Karpas-422 (cell line): ENCODE measurements around the gene MRPL2. TPM values are rescaled to one million over a fixed set of nuclear protein-coding genes. Genes with fewer than 3 reads are reported as not detected.

Experiments used
- DNase-seq: peaks from one replicate; pipeline ENCODE4 v3.0.0-alpha.2; 2015
- H2AFZ ChIP-seq: fragments of 200-600 bp; sonication (generic); 2 replicates; pipeline ENCODE4 v1.6.1; 2014; ENCODE audit warnings: antibody characterized with exemption, low read length, mixed read lengths
- H3K27ac ChIP-seq: fragments of 200-600 bp; sonication (generic); 2 replicates; pipeline ENCODE4 v1.5.1; 2014; ENCODE audit warnings: mild to moderate bottlenecking, low read length, moderate library complexity
- H3K27me3 ChIP-seq: fragments of 200-600 bp; sonication (generic); 2 replicates; pipeline ENCODE4 v1.6.1; 2014; ENCODE audit warnings: low read length, mixed read lengths
- H3K36me3 ChIP-seq: fragments of 200-600 bp; sonication (generic); 2 replicates; pipeline ENCODE4 v1.6.1; 2014; ENCODE audit warnings: low read length, mixed read lengths; ENCODE audit not compliant: insufficient read depth
- H3K4me1 ChIP-seq: fragments of 200-600 bp; sonication (generic); 2 replicates; pipeline ENCODE4 v1.6.1; 2014; ENCODE audit warnings: mild to moderate bottlenecking, low read length, mixed read lengths
- H3K4me2 ChIP-seq: fragments of 200-600 bp; sonication (generic); 2 replicates; pipeline ENCODE4 v1.6.1; 2014; ENCODE audit warnings: low read length, low read depth, mild to moderate bottlenecking; ENCODE audit not compliant: poor library complexity, severe bottlenecking
- H3K4me3 ChIP-seq: fragments of 200-600 bp; sonication (generic); 2 replicates; pipeline ENCODE4 v1.5.1; 2014; ENCODE audit warnings: mild to moderate bottlenecking, antibody characterized with exemption, low read length, mixed read lengths
- H3K79me2 ChIP-seq: fragments of 200-600 bp; sonication (generic); 2 replicates; pipeline ENCODE4 v1.6.1; 2014; ENCODE audit warnings: mild to moderate bottlenecking, low read length, mixed read lengths
- H3K9ac ChIP-seq: fragments of 200-600 bp; sonication (generic); 2 replicates; pipeline ENCODE4 v1.6.0; 2014; ENCODE audit warnings: low read length
- H3K9me2 ChIP-seq: fragments of 200-600 bp; sonication (generic), shearing (Covaris generic); replicated peaks from 2 replicates; pipeline ENCODE4 v1.6.0; 2014; ENCODE audit warnings: mild to moderate bottlenecking, low read length, moderate library complexity; ENCODE audit not compliant: insufficient read depth
- H3K9me3 ChIP-seq: fragments of 300-700, 200-600 bp; sonication (generic); 2 replicates; pipeline ENCODE4 v1.6.1; 2014; ENCODE audit warnings: low read length, mixed read lengths
- H4K20me1 ChIP-seq: fragments of 200-600 bp; sonication (generic); 2 replicates; pipeline ENCODE4 v1.6.1; 2014; ENCODE audit warnings: mild to moderate bottlenecking, antibody characterized with exemption, low read length, low read depth; ENCODE audit not compliant: insufficient read depth
- total RNA-seq: library from RNA; depleted of rRNA; stranded (reverse); fragments of >200 nt; shearing (Covaris generic); gene quantifications from 2 replicates; pipeline ENCODE4 v1.2.3, GENCODE V29; 2014; ENCODE audit warnings: low replicate concordance

The MRPL2 gene
- total RNA-seq, 1 experiment from 2014 or later, result 21.3 TPM

- Histone ChIP-seq H3K9me2 (no peaks in the 10 kb centered on the region), H3K79me2 (no peaks in the 10 kb centered on the region), H3K4me1 (peaks cover 13% of the 10 kb centered on the region), H4K20me1 (0 out of 2 replicates have a peak, but pooled peaks cover 4% of the 10 kb centered on the region), H2AFZ (no peak overlapping the region), H3K27me3 (no peaks in the 10 kb centered on the region), H3K36me3 (no peaks in the 10 kb centered on the region; the same call in 1 of the 2 replicates), H3K4me3 (peak overlapping the region; percentile 74), H3K4me2 (peak overlapping the region; percentile 91), H3K9me3 (no peaks in the 10 kb centered on the region), H3K27ac (no peak overlapping the region), H3K9ac (peak overlapping the region; percentile 75; the same call in 1 of the 2 replicates)
- DNase-seq, result no peak
Measured at GRCh38 chr6:43077333-43077809, 18.1 kb upstream of the MRPL2 start.

- Histone ChIP-seq H3K9me2 (no peaks in the 10 kb centered on the region), H3K4me3 (peak overlapping the region; percentile 74)
Measured at GRCh38 chr6:43076464-43077332, 17.5 kb upstream of the MRPL2 start.

GRCh38 chr6:43075670-43076463 is 16.6 kb upstream of the MRPL2 start, which contains the start of gene PTK7:
PTK7 (plus strand) TSS chr6:43076314; CDS start chr6:43076489, 175 bp downstream.
- Histone ChIP-seq H3K9ac (peak within 1 kb of the TSS; percentile 75), H3K4me3 (peak within 1 kb of the TSS; percentile 74), H3K27ac (no peak within 1 kb of the TSS)

More at GRCh38 chr6:43076464-43077332, 17.5 kb upstream of the MRPL2 start:
- Histone ChIP-seq H3K79me2 (no peaks in the 10 kb centered on the region), H3K9ac (peak overlapping the region; percentile 75), H3K27ac (no peak overlapping the region), H3K36me3 (no peaks in the 10 kb centered on the region; the same call in 1 of the 2 replicates), H3K4me2 (peak overlapping the region; percentile 91), H3K9me3 (no peaks in the 10 kb centered on the region), H3K27me3 (no peaks in the 10 kb centered on the region), H2AFZ (peak overlapping the region; percentile 62; the same call in 1 of the 2 replicates), H4K20me1 (0 out of 2 replicates have a peak, but pooled peaks cover 4% of the 10 kb centered on the region), H3K4me1 (peaks cover 13% of the 10 kb centered on the region)
- DNase-seq, result no peak

GRCh38 chr6:43074847-43075669 is 15.8 kb upstream of the MRPL2 start:
- Histone ChIP-seq H3K4me3 (no peak overlapping the region), H3K9me2 (no peaks in the 10 kb centered on the region), H3K9me3 (no peaks in the 10 kb centered on the region), H2AFZ (no peak overlapping the region), H3K27me3 (no peaks in the 10 kb centered on the region), H3K4me2 (peak overlapping the region; percentile 64), H3K4me1 (peaks cover 18% of the 10 kb centered on the region), H3K36me3 (no peaks in the 10 kb centered on the region; the same call in 1 of the 2 replicates), H3K9ac (no peak overlapping the region), H3K27ac (no peak overlapping the region), H4K20me1 (0 out of 2 replicates have a peak, but pooled peaks cover 4% of the 10 kb centered on the region), H3K79me2 (no peaks in the 10 kb centered on the region)
- DNase-seq, result no peak

More at GRCh38 chr6:43075670-43076463, 16.6 kb upstream of the MRPL2 start, which contains the start of gene PTK7:
- peak; percentile 73 for DNase-seq
- H3K9me3 ChIP-seq, result no peaks in the 10 kb centered on the region
- H3K4me2 ChIP-seq, result peak within 1 kb of the TSS; percentile 91
- H3K27me3 ChIP-seq, result no peaks in the 10 kb centered on the region
- H3K4me1 ChIP-seq, result peaks cover 13% of the 10 kb centered on the region
- no peaks in the 10 kb centered on the region for H3K79me2 ChIP-seq
- H3K36me3 ChIP-seq, result no peaks in the 10 kb centered on the region; the same call in 1 of the 2 replicates
- H4K20me1 ChIP-seq, result 0 out of 2 replicates have a peak, but pooled peaks cover 4% of the 10 kb centered on the region
- H3K9me2 ChIP-seq, result no peaks in the 10 kb centered on the region
- peak within 1 kb of the TSS; percentile 62; the same call in 1 of the 2 replicates for H2AFZ ChIP-seq

GRCh38 chr6:43070028-43070632 is 10.9 kb upstream of the MRPL2 start:
- H3K36me3 ChIP-seq, result no peaks in the 10 kb centered on the region; the same call in 1 of the 2 replicates
- no peaks in the 10 kb centered on the region for H4K20me1 ChIP-seq
- DNase-seq, result peak; percentile 88
- H3K27me3 ChIP-seq, result no peaks in the 10 kb centered on the region
- H3K9ac ChIP-seq, result no peak overlapping the region
- peaks cover 12% of the 10 kb centered on the region for H3K4me1 ChIP-seq
- no peaks in the 10 kb centered on the region for H3K9me2 ChIP-seq
- no peak overlapping the region for H3K4me2 ChIP-seq
- no peaks in the 10 kb centered on the region for H3K9me3 ChIP-seq
- no peaks in the 10 kb centered on the region for H3K79me2 ChIP-seq
- no peak overlapping the region for H3K27ac ChIP-seq
- no peak overlapping the region for H3K4me3 ChIP-seq
- H2AFZ ChIP-seq, result no peak overlapping the region

- Histone ChIP-seq H3K4me1 (peaks cover 20% of the 10 kb centered on the region), H3K4me2 (no peak overlapping the region)
Measured at GRCh38 chr6:43062818-43063217, 3.6 kb upstream of the MRPL2 start.

GRCh38 chr6:43061861-43062260 is 2.6 kb upstream of the MRPL2 start:
- H3K4me2 ChIP-seq, result no peak overlapping the region

More at GRCh38 chr6:43062818-43063217, 3.6 kb upstream of the MRPL2 start:
- Histone ChIP-seq H3K4me3 (no peak overlapping the region), H4K20me1 (no peaks in the 10 kb centered on the region), H2AFZ (no peak overlapping the region), H3K9ac (no peak overlapping the region), H3K9me2 (no peaks in the 10 kb centered on the region), H3K79me2 (peaks cover 22% of the 10 kb centered on the region), H3K36me3 (no peaks in the 10 kb centered on the region), H3K27me3 (no peaks in the 10 kb centered on the region), H3K27ac (no peak overlapping the region), H3K9me3 (no peaks in the 10 kb centered on the region)
- no peak for DNase-seq

More at GRCh38 chr6:43061861-43062260, 2.6 kb upstream of the MRPL2 start:
- Histone ChIP-seq H3K9me2 (no peaks in the 10 kb centered on the region), H3K9ac (no peak overlapping the region), H3K36me3 (no peaks in the 10 kb centered on the region), H2AFZ (no peak overlapping the region), H3K4me3 (no peak overlapping the region), H3K4me1 (peaks cover 22% of the 10 kb centered on the region), H3K9me3 (no peaks in the 10 kb centered on the region), H3K27me3 (no peaks in the 10 kb centered on the region), H3K79me2 (peaks cover 27% of the 10 kb centered on the region), H3K27ac (no peak overlapping the region), H4K20me1 (no peaks in the 10 kb centered on the region)
- no peak for DNase-seq
